Stimulated activated CD4-positive, alpha-beta T cell treated with anti-CD3 and anti-CD28 coated beads, Interleukin-1b, Interleukin-23, amount 100 ng/mL, for 1 hour (primary cell): ENCODE results near the gene RRP15.

Experiments
- DNase-seq, 2 donors: peaks; one replicate each; pipeline ENCODE4 v3.0.0-alpha.2; 2020; ENCODE audit warnings: low read depth in 2 of 2

RRP15 gene

DNA sequence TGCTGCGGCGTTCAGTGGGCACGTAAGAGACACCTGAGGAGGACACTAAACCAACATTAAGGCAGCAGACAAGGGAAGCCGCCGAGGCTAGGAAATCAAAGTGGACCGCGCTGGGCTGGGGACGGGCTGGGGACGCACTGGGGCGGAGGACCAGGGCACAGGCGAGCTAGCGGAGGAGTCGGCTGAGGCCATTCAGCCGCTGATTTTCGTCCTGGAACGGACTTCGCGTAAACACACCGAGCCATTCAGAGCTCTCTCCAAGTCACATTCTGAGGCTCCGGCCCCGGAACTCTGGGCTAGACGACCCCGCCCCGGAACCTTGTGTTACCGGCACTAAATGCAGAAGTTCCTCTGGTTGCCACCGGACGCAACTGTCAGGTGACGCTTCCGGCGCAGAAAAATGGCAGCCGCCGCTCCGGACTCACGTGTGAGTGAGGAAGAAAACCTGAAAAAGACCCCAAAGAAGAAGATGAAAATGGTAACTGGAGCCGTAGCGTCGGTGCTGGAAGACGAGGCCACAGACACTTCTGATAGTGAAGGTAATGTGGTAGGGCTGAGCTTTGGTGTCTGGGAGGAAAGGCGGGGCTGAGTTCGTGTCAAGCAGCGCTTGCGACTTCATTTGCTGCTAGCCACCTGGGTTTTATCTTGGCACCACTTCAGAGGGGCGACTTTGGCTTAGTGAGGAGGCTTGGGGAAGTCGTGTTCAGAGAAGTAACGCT lies at the start of gene RRP15:
Gene RRP15 (plus strand): TSS at position 377 of the 719 bp plus-strand sequence. CDS start 24 bp downstream, at position 401.
- peak; percentile 54 to 72 for DNase-seq

DNA sequence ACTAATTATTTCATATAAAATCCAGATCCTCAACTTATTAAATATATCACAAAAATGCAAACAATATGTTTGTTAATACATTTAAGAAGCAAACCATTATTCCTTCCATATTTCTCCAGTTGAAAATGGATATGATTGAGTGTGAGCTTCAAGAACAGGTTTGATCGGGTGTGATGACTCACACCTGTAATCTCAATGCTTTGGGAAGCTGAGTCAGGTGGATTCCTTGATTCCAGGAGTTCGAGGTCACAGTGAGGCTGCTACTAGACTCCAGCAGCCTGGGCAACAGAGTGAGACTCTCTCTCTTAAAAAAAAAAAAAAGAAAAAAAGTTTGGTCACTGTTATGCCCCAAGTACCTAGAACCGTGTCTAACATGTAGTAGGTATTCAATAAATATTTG lies 42.9 kb upstream of the RRP15 start:
- DNase-seq: no peak

GRCh38 chr1:218247339-218247738 lies 37.8 kb upstream of the RRP15 start:
- no peak for DNase-seq

- no peak for DNase-seq
These were observed 35.6 kb upstream of the RRP15 start for GRCh38 chr1:218249338-218250140.

DNA sequence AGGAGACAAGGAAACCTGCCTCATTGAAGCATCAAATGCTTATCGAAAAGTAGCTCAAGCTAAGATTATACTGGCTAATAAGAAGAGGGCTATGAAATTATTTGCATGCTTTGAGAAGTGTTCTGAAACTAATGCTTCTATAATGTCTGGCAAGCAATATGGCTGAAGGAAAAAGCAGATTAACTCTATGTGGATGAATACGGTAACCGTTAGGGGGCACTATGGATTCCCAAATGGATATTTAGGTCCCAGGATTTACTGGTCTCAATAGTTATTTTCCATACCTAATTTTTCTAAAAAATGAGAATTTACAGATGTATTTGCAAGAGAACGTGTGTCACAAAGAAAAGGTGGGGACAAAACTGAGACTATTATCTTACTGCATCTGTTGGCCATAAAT lies 34.6 kb upstream of the RRP15 start:
- DNase-seq: no peak

DNA sequence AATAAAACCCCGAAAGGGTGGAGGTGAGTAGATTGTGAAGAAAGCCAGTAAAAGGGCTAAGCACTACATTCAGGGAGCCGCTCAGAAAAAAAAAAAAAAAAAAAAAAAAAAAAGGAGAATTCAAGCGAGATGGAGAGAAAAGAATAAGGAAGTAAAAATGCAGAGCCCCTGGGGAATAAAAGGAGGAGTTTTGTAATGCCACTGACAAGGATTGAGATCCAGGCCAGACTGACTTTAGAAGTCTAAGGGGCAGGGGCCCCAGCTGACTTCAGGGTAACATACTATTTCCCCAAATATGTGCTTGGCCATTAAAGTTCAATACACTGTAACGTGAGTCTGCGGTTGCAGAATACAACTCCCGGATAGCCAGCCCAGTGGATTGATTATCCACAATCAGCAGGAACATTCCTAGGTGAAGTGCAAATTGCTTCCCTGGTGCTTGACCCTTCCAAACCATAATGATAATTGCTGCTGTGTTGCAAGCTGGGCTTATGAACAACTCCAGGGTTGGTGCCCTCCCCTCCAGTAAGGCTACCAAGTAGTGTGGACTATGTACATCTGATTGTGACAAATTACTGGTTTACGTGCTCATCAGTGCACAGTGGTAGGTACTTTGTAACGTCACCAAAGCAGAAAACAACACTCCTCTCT lies 30.7 kb upstream of the RRP15 start:
- DNase-seq: no peak

DNA sequence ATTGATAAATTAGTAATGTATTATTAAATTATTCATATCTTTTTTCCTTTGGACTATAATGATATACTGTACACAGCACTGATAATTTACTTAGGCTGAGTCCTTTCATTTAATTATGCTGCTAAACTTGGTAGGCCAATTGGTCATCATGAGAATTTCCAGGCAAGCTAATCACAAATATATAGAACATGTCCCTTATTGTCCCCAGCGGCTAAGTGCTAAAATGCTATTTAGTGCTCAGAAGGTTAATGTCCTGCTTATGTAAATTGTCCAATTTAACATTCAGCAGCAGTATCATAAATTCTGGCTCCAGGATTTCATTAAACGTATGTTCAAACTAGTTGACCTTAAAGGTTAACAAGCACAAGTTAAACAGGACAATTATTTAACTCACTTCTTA lies 30.0 kb upstream of the RRP15 start:
- DNase-seq: no peak

DNA sequence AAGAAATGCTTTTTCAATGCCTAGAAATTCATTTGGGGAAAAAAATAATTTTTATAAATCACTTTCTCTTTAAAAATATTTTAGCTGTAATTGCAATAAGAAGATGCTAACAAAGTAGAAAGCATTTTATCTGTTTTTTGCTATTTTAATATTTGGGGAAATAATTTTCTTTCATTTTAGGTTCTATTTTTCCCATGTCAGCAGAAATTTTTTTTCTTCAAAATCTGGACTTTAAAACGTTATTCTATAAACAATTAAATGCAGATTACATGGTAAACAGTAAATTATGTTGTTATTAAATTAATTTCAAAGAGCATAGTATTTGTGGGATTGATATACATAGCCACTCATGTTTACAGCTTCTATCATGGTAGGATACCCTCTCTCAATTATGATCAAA lies 27.7 kb upstream of the RRP15 start:
- no peak for DNase-seq

- DNase-seq: no peak
These were observed 27.1 kb upstream of the RRP15 start for GRCh38 chr1:218257971-218258370.

- no peak for DNase-seq
These were observed 25.8 kb upstream of the RRP15 start for GRCh38 chr1:218259339-218259738.

DNA sequence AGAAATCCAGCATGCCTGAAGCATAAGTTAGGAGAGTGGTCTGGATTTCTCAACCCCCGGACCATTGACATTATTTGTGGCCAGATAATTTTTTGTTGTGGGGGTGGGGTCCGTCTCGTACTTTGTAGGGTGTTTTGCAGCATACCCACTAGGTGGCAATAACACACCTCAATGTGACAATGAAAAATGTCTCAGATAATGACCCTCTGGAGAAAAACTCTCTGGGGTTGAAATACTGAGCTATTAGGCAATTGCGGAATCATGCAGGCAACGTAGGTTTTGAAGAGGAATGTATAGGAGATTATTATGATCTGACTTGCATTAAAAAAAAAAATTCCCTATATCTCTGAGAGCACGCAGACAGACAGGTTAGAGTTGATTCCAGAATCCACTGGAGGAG lies 25.3 kb upstream of the RRP15 start:
- DNase-seq: no peak

- DNase-seq: no peak
These were observed 22.8 kb upstream of the RRP15 start for GRCh38 chr1:218262259-218262658.

GRCh38 chr1:218266356-218266755 lies 18.7 kb upstream of the RRP15 start:
- DNase-seq: no peak

GRCh38 chr1:218272366-218272765 lies 12.7 kb upstream of the RRP15 start:
- no peak for DNase-seq

DNA sequence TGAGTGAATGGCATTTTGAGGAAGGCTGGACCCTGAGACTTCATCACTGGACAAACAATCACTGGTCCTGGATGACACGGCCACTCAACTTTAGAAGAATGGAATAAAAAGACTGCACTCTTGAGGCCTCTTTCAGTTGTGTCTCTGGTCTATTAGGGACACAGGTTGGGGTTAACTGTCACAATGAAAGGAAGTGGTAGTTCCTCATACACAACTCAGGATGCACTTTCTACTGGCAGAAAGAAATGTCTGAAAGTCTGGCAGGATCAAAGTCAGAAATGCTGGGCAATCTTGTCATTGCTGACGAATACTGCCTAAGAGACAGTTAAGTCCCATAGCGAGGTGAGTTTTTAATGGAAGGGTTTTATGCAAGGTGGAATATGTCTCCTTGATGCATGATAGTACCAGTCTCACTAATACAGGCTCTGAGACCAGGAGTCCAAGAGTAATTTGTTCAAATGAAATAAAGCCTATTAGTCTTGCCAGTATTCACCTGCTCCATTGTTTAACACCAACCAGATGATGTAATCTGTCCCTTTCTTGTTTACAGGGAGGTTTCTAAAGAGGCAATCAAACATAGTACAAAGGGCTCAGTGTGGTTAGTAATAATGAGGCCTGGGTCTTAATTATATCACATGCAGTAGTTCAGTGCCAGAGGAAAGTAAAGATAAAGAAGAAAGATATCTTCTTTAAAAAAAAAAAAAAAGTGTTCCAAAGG lies 11.2 kb upstream of the RRP15 start:
- DNase-seq: no peak

- no peak for DNase-seq
These were observed 10.6 kb upstream of the RRP15 start for GRCh38 chr1:218274511-218274910.

DNA sequence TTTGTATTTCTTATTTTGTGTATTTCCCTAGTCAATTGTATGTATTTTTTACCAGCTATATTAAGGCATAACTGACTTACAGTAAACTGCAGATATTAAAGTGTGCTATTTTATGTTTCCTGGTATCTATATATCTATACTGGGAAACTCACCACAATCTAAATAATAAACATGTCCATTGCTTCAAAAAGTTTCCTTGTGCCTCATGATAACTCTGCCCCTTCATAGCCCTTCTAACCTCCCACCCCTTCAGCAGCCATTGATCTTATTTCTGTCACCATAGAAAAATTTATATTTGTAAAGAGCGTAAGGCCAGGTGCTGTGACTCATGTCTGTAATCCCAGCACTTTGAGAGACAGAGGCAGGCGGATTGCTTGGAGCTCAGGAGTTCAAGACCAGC lies 9.3 kb upstream of the RRP15 start:
- DNase-seq: no peak

DNA sequence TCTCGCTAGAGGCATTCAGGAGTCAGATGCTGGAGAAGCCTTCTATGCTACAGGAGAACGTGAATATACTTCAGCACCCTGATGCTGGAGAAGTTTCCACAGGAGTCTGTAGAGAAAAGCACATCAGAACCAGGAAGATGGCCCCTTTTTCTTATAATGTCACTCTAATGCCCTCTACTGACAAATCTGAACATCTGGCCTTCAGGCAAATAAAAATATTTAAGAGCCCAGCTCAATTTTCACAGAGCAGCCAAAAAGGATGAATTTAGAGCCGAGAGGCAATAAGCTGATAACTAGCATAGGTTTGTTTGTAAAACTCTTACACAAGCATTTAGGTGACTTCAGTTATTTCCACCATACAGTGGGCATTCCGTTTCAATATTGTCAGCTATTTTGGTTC lies 3.8 kb upstream of the RRP15 start:
- no peak for DNase-seq

GRCh38 chr1:218284377-218284916 lies 646 bp upstream of the RRP15 start:
- no peak for DNase-seq

GRCh38 chr1:218292515-218292914 lies 7.4 kb downstream of the RRP15 start:
- no peak for DNase-seq

- DNase-seq: no peak
These were observed 9.5 kb downstream of the RRP15 start for GRCh38 chr1:218294546-218294945.

DNA sequence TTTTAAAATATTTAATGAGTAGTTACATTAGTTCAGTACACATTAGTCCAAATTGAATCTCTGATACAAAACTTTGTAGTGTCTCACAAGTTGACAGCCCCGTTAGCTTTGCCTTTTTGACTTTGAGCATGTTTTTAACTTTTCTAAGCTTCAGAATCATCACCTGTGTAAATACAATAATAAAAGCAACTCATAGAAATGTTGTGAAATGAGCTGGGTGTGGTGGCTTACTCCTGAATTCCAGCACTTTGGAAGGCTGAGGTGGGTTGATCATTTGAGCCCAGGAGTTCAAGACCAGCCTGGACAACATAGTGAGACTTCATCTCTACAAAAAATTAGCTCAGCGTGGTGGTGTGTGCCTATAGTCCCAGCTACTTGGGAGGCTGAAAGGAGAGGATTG lies 11.1 kb downstream of the RRP15 start:
- no peak for DNase-seq
